Astrocyte (in vitro differentiated cells and primary cell): Measurements from ENCODE around the gene LRIG3. TPM values are rescaled to one million over a fixed set of nuclear protein-coding genes. Genes with fewer than 3 reads are reported as not detected.
A peak's percentile ranks its signal among the peaks of the same experiment; 100 is the strongest.

Source experiments
- DNase-seq: peaks from one replicate; pipeline ENCODE4 v3.0.0-alpha.2; 2010; ENCODE audit warnings: low read depth
- FAIRE-seq: peaks from 2 replicates; lab custom pipeline; 2011; peaks lifted over from hg19 to GRCh38; lab: Jason Lieb, UNC
- H2AFZ ChIP-seq: 2 replicates; pipeline ENCODE4 v1.6.0; 2012; ENCODE audit warnings: low read depth, low read length, inconsistent platforms
- H3K27ac ChIP-seq: 2 replicates; pipeline ENCODE4 v1.5.1; 2011; ENCODE audit warnings: low read depth, low read length, inconsistent platforms
- H3K27me3 ChIP-seq: 2 replicates; pipeline ENCODE4 v1.6.0; 2011; ENCODE audit warnings: low read length, inconsistent platforms; ENCODE audit not compliant: insufficient read depth
- H3K36me3 ChIP-seq: 2 replicates; pipeline ENCODE4 v1.5.1; 2011; ENCODE audit warnings: low read length, inconsistent platforms; ENCODE audit not compliant: insufficient read depth
- H3K4me1 ChIP-seq: 2 replicates; pipeline ENCODE4 v1.5.1; 2011; ENCODE audit warnings: low read length, inconsistent platforms; ENCODE audit not compliant: insufficient read depth
- H3K4me2 ChIP-seq: 2 replicates; pipeline ENCODE4 v1.6.0; 2012; ENCODE audit warnings: low read length, inconsistent platforms
- H3K4me3 ChIP-seq: 2 replicates; pipeline ENCODE4 v1.5.1; 2011; ENCODE audit warnings: low read depth, mild to moderate bottlenecking, low read length, inconsistent platforms; ENCODE audit not compliant: insufficient read depth
- H3K79me2 ChIP-seq: 2 replicates; pipeline ENCODE4 v1.6.0; 2012; ENCODE audit warnings: mild to moderate bottlenecking, low read length, inconsistent platforms; ENCODE audit not compliant: insufficient read depth
- H3K9ac ChIP-seq: 2 replicates; pipeline ENCODE4 v1.6.0; 2012; ENCODE audit warnings: mild to moderate bottlenecking, low read length, inconsistent platforms
- H3K9me3 ChIP-seq: 2 replicates; pipeline ENCODE4 v1.5.1; 2012; ENCODE audit warnings: low read depth, mild to moderate bottlenecking, low read length, inconsistent platforms; ENCODE audit not compliant: insufficient read depth
- H4K20me1 ChIP-seq: 2 replicates; pipeline ENCODE4 v1.6.0; 2012; ENCODE audit warnings: low read length, inconsistent platforms; ENCODE audit not compliant: insufficient read depth
- H3K27ac Mint-ChIP-seq: one replicate; pipeline ENCODE4 v1.8.0; 2021; ENCODE audit warnings: mild to moderate bottlenecking, mixed read lengths; ENCODE audit not compliant: unreplicated experiment
- H3K27me3 Mint-ChIP-seq: one replicate; pipeline ENCODE4 v1.8.0; 2021; ENCODE audit warnings: low read depth, mixed read lengths; ENCODE audit not compliant: unreplicated experiment
- H3K36me3 Mint-ChIP-seq: one replicate; pipeline ENCODE4 v1.8.0; 2021; ENCODE audit warnings: low read depth, mixed read lengths; ENCODE audit not compliant: unreplicated experiment
- H3K4me1 Mint-ChIP-seq: one replicate; pipeline ENCODE4 v1.8.0; 2021; ENCODE audit warnings: low read depth, mixed read lengths; ENCODE audit not compliant: unreplicated experiment
- H3K4me3 Mint-ChIP-seq: one replicate; pipeline ENCODE4 v1.8.0; 2021; ENCODE audit warnings: mild to moderate bottlenecking, moderate library complexity, mixed read lengths; ENCODE audit not compliant: unreplicated experiment
- H3K9me3 Mint-ChIP-seq: one replicate; pipeline ENCODE4 v1.8.0; 2021; ENCODE audit warnings: mild to moderate bottlenecking, mixed read lengths; ENCODE audit not compliant: unreplicated experiment
- CTCF ChIP-seq: IDR thresholded peaks from 2 replicates; pipeline ENCODE4 v1.5.1; 2011; ENCODE audit warnings: low read depth, mild to moderate bottlenecking, inconsistent platforms, low read length, moderate library complexity; ENCODE audit not compliant: insufficient read depth
- EZH2 ChIP-seq: IDR thresholded peaks from 2 replicates; pipeline ENCODE4 v1.6.1; 2012; ENCODE audit warnings: mild to moderate bottlenecking, low read length, inconsistent platforms; ENCODE audit not compliant: insufficient read depth
- total RNA-seq: library from RNA; stranded (reverse); gene quantifications from 2 replicates; pipeline ENCODE4 v1.2.1, GENCODE V29; 2021

The LRIG3 gene
- total RNA-seq, 1 donor from 2014 or later, result 96.0 TPM

GRCh38 chr12:58871556-58871955 lies 48.7 kb downstream of the LRIG3 start:
- no peak for TF ChIP-seq EZH2
- no peak for TF ChIP-seq CTCF
- H3K9me3 Mint-ChIP-seq, result no peaks in the 10 kb centered on the region
- H3K4me1 Mint-ChIP-seq, result peaks cover 33% of the 10 kb centered on the region
- no peaks in the 10 kb centered on the region for H3K9me3 ChIP-seq
- no peak overlapping the region for H3K27ac ChIP-seq
- no peak overlapping the region for H2AFZ ChIP-seq
- H3K79me2 ChIP-seq, result no peaks in the 10 kb centered on the region
- FAIRE-seq, result no peak
- no peak overlapping the region for H3K4me3 ChIP-seq
- no peaks in the 10 kb centered on the region for H3K27me3 ChIP-seq
- H4K20me1 ChIP-seq, result no peaks in the 10 kb centered on the region
- H3K4me2 ChIP-seq, result no peak overlapping the region
- peaks cover 9% of the 10 kb centered on the region for H3K4me1 ChIP-seq
- peaks cover 44% of the 10 kb centered on the region for H3K36me3 Mint-ChIP-seq
- no peak for DNase-seq
- H3K36me3 ChIP-seq, result peaks cover 60% of the 10 kb centered on the region
- no peak overlapping the region for H3K27ac Mint-ChIP-seq
- no peaks in the 10 kb centered on the region for H3K27me3 Mint-ChIP-seq
- no peak overlapping the region for H3K4me3 Mint-ChIP-seq
- no peak overlapping the region for H3K9ac ChIP-seq

DNA sequence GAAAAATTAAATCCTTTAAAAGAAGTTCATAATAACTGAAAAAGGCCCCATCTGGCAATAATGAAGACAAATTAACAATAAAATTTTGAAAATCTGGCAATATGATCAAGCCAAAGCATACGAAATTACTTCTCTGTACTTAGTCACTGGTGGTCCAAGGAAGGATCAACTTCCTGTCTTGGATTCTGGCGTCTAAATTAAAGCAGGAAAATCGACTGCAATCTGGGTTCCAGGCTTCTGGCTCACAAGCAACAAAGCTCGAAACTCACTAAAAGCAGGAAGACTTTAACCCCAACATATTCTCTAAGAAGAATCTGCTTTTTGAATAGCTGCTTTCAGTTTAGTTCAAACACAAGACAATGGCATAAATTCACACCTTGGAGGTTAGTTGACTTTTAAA lies 49.7 kb downstream of the LRIG3 start:
- no peak overlapping the region for H2AFZ ChIP-seq
- H3K9me3 Mint-ChIP-seq, result no peaks in the 10 kb centered on the region

More for the DNA sequence above, 49.7 kb downstream of the LRIG3 start:
- Mint-ChIP-seq H3K4me3 (no peak overlapping the region), H3K27ac (peak overlapping the region; percentile 59), H3K4me1 (peaks cover 27% of the 10 kb centered on the region), H3K27me3 (no peaks in the 10 kb centered on the region), H3K36me3 (peaks cover 43% of the 10 kb centered on the region)
- no peak overlapping the region for H3K9ac ChIP-seq
- no peaks in the 10 kb centered on the region for H3K9me3 ChIP-seq
- peaks cover 55% of the 10 kb centered on the region for H3K36me3 ChIP-seq
- no peak overlapping the region for H3K27ac ChIP-seq
- DNase-seq (no peak), FAIRE-seq (no peak)
- no peaks in the 10 kb centered on the region for H3K79me2 ChIP-seq
- H3K4me2 ChIP-seq, result no peak overlapping the region
- no peaks in the 10 kb centered on the region for H3K27me3 ChIP-seq
- no peak overlapping the region for H3K4me3 ChIP-seq
- H3K4me1 ChIP-seq, result peaks cover 5% of the 10 kb centered on the region
- no peak for TF ChIP-seq EZH2
- no peak for TF ChIP-seq CTCF
- no peaks in the 10 kb centered on the region for H4K20me1 ChIP-seq
